ENCODE measurements around the gene IQUB. TPM values are rescaled to one million over a fixed set of nuclear protein-coding genes. Genes with fewer than 3 reads are reported as not detected.

Gene IQUB
- total RNA-seq, 2 experiments from 2014 or later: not detected

DNA sequence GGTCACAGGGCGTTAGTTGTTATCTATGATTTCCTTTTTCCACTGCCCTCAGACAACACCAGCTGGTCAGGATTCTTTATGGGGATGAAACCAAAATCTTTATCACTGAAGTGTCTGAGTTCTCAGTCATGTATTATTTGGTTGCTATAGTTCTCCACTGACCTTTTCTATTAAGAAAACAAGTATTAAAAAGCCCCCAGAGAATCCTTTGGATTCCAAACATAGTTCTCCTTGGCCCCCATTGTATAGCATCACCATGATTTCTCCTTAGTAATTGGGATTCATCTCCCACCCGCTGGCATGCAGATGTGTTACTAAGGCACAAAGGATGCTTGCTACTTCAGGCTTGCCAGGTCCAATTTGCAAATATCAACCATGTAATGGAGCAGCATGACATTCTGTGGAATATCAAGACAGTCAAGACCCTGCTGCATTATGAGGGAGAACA lies 94.3 kb downstream of the IQUB start:
- Mint-ChIP-seq H3K27me3 (no peaks in the 10 kb centered on the region), H3K36me3 (ENCODE audit: low read depth) (no peaks in the 10 kb centered on the region), H3K4me3 (no peak overlapping the region), H3K27ac (no peak overlapping the region), H3K4me1 (ENCODE audit: low read depth) (no peaks in the 10 kb centered on the region), H3K9me3 (peaks cover 3% of the 10 kb centered on the region)
- no peak for ATAC-seq (ENCODE audit: poor library complexity)
- intact Hi-C loops (cut with DNase I, micrococcal nuclease): no loop called here
- no peak overlapping the region for H3K4me3 ChIP-seq (ENCODE audit: low read length)
- no peak for DNase-seq
- peaks cover 0 to 4% of the 10 kb centered on the region in 2 experiments for H3K9me3 ChIP-seq (ENCODE audit: control insufficient read depth in 1 of 2, insufficient read depth in 1 of 2, low read length in 2 of 2)
- POLR2A ChIA-PET: no interaction called here
- TF ChIP-seq, protein P1, sequence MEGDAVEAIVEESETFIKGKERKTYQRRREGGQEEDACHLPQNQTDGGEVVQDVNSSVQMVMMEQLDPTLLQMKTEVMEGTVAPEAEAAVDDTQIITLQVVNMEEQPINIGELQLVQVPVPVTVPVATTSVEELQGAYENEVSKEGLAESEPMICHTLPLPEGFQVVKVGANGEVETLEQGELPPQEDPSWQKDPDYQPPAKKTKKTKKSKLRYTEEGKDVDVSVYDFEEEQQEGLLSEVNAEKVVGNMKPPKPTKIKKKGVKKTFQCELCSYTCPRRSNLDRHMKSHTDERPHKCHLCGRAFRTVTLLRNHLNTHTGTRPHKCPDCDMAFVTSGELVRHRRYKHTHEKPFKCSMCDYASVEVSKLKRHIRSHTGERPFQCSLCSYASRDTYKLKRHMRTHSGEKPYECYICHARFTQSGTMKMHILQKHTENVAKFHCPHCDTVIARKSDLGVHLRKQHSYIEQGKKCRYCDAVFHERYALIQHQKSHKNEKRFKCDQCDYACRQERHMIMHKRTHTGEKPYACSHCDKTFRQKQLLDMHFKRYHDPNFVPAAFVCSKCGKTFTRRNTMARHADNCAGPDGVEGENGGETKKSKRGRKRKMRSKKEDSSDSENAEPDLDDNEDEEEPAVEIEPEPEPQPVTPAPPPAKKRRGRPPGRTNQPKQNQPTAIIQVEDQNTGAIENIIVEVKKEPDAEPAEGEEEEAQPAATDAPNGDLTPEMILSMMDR (IDR thresholded peaks at IDR 0.05): no peak
- H3K27ac ChIP-seq (ENCODE audit: low read depth in 1 of 2, low read length in 2 of 2): no peak overlapping the region
- no peaks in the 10 kb centered on the region for H3K4me1 ChIP-seq (ENCODE audit: insufficient read depth, low read length)
- no peaks in the 10 kb centered on the region for H3K27me3 ChIP-seq (ENCODE audit: control insufficient read depth in 1 of 2, insufficient read depth in 2 of 2, low read length in 2 of 2)
- CTCF ChIA-PET: no interaction called here
- no peaks in the 10 kb centered on the region for H3K36me3 ChIP-seq (ENCODE audit: insufficient read depth, low read length)

DNA sequence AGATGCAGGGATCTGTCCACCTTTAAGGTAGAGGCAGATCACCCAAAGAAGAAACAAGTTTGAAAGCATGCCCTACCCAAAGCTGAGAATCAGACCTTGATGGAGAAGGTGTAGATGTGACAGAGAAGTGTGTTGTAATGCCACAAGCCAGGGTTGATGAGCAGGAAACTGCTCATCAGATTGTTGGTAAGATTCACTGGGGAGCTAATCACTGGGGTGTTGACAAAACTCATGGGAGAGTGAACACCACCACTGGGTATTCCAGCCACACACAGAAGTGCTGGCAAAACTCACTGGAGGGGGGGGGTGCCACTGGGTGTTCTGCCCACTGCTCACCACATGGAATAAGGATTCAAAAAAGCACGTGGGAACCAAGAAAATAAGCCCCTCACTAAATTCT lies 95.2 kb downstream of the IQUB start:
- Mint-ChIP-seq H3K4me3 (no peak overlapping the region), H3K27ac (no peak overlapping the region), H3K4me1 (ENCODE audit: low read depth) (no peaks in the 10 kb centered on the region), H3K36me3 (ENCODE audit: low read depth) (no peaks in the 10 kb centered on the region), H3K27me3 (no peaks in the 10 kb centered on the region), H3K9me3 (no peaks in the 10 kb centered on the region)
- Histone ChIP-seq H3K4me1 (ENCODE audit: insufficient read depth, low read length) (no peaks in the 10 kb centered on the region), H3K4me3 (ENCODE audit: low read length) (no peak overlapping the region), H3K9me3 (ENCODE audit: control insufficient read depth in 1 of 2, insufficient read depth in 1 of 2, low read length in 2 of 2) (peaks cover 0 to 4% of the 10 kb centered on the region in 2 experiments), H3K27ac (ENCODE audit: low read depth in 1 of 2, low read length in 2 of 2) (no peak overlapping the region), H3K27me3 (ENCODE audit: control insufficient read depth in 1 of 2, insufficient read depth in 2 of 2, low read length in 2 of 2) (no peaks in the 10 kb centered on the region), H3K36me3 (ENCODE audit: insufficient read depth, low read length) (no peaks in the 10 kb centered on the region)
- intact Hi-C loops (cut with DNase I, micrococcal nuclease): no loop called here
- POLR2A ChIA-PET: no interaction called here
- ATAC-seq (ENCODE audit: poor library complexity) (no peak), DNase-seq (no peak)
- CTCF ChIA-PET: no interaction called here
- TF ChIP-seq, protein P1 (IDR thresholded peaks at IDR 0.05): no peak

DNA sequence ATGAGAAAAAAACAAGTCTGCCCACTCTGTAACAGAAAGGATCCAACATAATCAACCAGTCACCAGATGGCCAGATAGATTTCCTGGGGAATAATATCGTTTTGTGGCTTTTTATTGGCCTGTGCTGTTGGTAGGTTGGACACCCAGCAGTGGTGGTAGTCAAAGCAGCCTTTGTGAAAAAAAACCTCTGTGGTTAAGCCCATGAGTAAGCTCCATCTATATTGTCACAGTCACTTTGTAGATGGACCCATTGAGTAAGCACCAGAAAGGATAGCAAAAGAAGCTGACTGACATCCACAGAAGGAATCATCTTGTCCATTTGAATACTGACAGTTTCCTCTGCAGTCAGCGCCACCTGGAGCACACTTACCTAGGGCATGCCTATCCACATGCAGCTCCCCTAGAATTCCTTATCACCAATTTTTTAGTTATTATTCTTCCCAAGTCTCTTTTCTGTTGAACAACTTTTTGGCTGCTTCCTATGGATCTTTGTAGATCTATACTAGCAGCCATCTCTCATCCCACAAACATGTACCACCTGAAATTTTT lies 96.9 kb downstream of the IQUB start:
- ATAC-seq (ENCODE audit: poor library complexity) (no peak), DNase-seq (no peak)
- no peaks in the 10 kb centered on the region for H3K4me1 ChIP-seq (ENCODE audit: insufficient read depth, low read length)
- Mint-ChIP-seq H3K4me1 (ENCODE audit: low read depth) (no peaks in the 10 kb centered on the region), H3K36me3 (ENCODE audit: low read depth) (no peaks in the 10 kb centered on the region), H3K27me3 (no peaks in the 10 kb centered on the region), H3K27ac (no peak overlapping the region), H3K9me3 (no peaks in the 10 kb centered on the region), H3K4me3 (no peak overlapping the region)
- TF ChIP-seq, protein P1 (IDR thresholded peaks at IDR 0.05): no peak
- ChIA-PET CTCF (no interaction called here), POLR2A (no interaction called here)
- intact Hi-C loops (cut with DNase I, micrococcal nuclease): no loop called here
- no peaks in the 10 kb centered on the region for H3K27me3 ChIP-seq (ENCODE audit: control insufficient read depth in 1 of 2, insufficient read depth in 2 of 2, low read length in 2 of 2)
- H3K9me3 ChIP-seq (ENCODE audit: control insufficient read depth in 1 of 2, insufficient read depth in 1 of 2, low read length in 2 of 2): no peaks in the 10 kb centered on the region
- no peak overlapping the region for H3K4me3 ChIP-seq (ENCODE audit: low read length)
- H3K36me3 ChIP-seq (ENCODE audit: insufficient read depth, low read length): no peaks in the 10 kb centered on the region
- H3K27ac ChIP-seq (ENCODE audit: low read depth in 1 of 2, low read length in 2 of 2): no peak overlapping the region
